Type B pancreatic cell (in vitro differentiated cells): ENCODE results near the gene ROM1. TPM values are rescaled to one million over a fixed set of nuclear protein-coding genes. Genes with fewer than 3 reads are reported as not detected.

Experiments used
- DNase-seq: peaks from one replicate; pipeline ENCODE4 v3.0.0; 2021; ENCODE audit warnings: mixed read lengths; ENCODE audit not compliant: unreplicated experiment; ENCODE audit errors: extremely low spot score
- H3K27ac Mint-ChIP-seq: 2 replicates; pipeline ENCODE4 v1.8.0; 2021; ENCODE audit warnings: mild to moderate bottlenecking, mixed read lengths
- H3K27me3 Mint-ChIP-seq: 2 replicates; pipeline ENCODE4 v1.8.0; 2021; ENCODE audit warnings: mixed read lengths
- H3K36me3 Mint-ChIP-seq: 2 replicates; pipeline ENCODE4 v1.8.0; 2021; ENCODE audit warnings: mixed read lengths
- H3K4me1 Mint-ChIP-seq: one replicate; pipeline ENCODE4 v1.8.0; 2021; ENCODE audit warnings: mixed read lengths; ENCODE audit not compliant: unreplicated experiment
- H3K4me3 Mint-ChIP-seq: 2 replicates; pipeline ENCODE4 v1.8.0; 2021; ENCODE audit warnings: mild to moderate bottlenecking, mixed read lengths
- H3K9me3 Mint-ChIP-seq: 2 replicates; pipeline ENCODE4 v1.8.0; 2021; ENCODE audit warnings: mixed read lengths
- total RNA-seq: library from RNA; stranded (reverse); gene quantifications from 2 replicates; pipeline ENCODE4 v1.2.1, GENCODE V29; 2021; ENCODE audit warnings: low replicate concordance
- TF ChIP-seq, protein P1 (sequence below): fragments of 200-600 bp; sonication (generic); conservative IDR thresholded peaks from 2 replicates; pipeline ENCODE4 v1.5.0; 2021; ENCODE audit warnings: antibody characterized with exemption, mild to moderate bottlenecking

Gene ROM1
- total RNA-seq, 1 donor from 2014 or later: 1.8 TPM

DNA sequence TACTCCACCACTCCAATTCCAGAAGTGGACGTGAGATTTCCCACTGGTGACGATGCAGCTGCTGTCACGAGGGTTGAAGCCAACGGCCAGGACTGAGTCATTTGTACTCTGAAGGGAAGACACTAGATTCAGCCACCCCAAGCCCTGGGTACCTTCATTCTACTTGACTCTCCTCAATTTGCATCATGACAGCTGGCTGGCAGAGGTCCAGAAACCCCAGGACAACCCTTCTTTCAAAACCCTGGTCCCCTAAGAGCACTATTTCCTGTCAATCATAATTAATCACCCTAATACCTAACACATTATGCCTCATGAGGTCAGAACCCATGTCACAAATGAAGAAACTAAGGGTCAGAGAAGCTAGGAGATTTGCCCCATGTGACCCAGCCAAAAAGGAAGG, 5.3 kb upstream of the ROM1 start:
- no peak for DNase-seq
- Mint-ChIP-seq H3K9me3 (no peaks in the 10 kb centered on the region), H3K27ac (no peak overlapping the region), H3K27me3 (no peaks in the 10 kb centered on the region), H3K4me3 (no peak overlapping the region), H3K4me1 (peaks cover 46% of the 10 kb centered on the region), H3K36me3 (no peaks in the 10 kb centered on the region)
- TF ChIP-seq, protein P1, sequence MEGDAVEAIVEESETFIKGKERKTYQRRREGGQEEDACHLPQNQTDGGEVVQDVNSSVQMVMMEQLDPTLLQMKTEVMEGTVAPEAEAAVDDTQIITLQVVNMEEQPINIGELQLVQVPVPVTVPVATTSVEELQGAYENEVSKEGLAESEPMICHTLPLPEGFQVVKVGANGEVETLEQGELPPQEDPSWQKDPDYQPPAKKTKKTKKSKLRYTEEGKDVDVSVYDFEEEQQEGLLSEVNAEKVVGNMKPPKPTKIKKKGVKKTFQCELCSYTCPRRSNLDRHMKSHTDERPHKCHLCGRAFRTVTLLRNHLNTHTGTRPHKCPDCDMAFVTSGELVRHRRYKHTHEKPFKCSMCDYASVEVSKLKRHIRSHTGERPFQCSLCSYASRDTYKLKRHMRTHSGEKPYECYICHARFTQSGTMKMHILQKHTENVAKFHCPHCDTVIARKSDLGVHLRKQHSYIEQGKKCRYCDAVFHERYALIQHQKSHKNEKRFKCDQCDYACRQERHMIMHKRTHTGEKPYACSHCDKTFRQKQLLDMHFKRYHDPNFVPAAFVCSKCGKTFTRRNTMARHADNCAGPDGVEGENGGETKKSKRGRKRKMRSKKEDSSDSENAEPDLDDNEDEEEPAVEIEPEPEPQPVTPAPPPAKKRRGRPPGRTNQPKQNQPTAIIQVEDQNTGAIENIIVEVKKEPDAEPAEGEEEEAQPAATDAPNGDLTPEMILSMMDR: no peak

- TF ChIP-seq, protein P1: no peak
- Mint-ChIP-seq H3K27me3 (no peaks in the 10 kb centered on the region), H3K4me3 (peak overlapping the region; percentile 34), H3K36me3 (no peaks in the 10 kb centered on the region), H3K4me1 (peaks cover 37% of the 10 kb centered on the region), H3K9me3 (no peaks in the 10 kb centered on the region), H3K27ac (peak overlapping the region; percentile 13)
- DNase-seq: no peak
Observed at GRCh38 chr11:62608776-62609175, 4.3 kb upstream of the ROM1 start.

DNA sequence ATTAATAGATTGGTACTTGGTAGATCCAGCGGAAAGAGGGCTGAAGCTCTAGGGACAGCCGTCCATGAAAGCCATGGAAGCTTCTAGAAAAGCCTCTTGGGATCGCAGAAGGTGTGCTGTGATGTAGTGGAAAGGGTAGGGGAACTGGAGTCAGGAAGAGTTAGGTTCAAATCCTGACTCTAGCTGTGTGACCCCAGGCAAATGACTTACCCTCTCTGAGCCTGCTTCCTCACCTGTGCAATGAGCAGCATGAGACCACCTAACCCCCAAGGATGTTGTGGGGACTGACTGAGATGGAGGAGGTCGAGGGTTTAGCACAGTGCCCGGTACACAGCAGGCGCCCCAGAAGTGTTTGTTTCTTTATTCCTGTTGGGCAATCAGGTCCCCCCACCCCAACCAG, 2.7 kb upstream of the ROM1 start:
- DNase-seq: no peak
- peak overlapping the region; percentile 78 for H3K4me3 Mint-ChIP-seq
- H3K27me3 Mint-ChIP-seq: no peaks in the 10 kb centered on the region
- peak overlapping the region; percentile 46 for H3K27ac Mint-ChIP-seq
- peaks cover 27% of the 10 kb centered on the region for H3K4me1 Mint-ChIP-seq
- TF ChIP-seq, protein P1: no peak
- H3K9me3 Mint-ChIP-seq: no peaks in the 10 kb centered on the region
- peaks cover 4% of the 10 kb centered on the region for H3K36me3 Mint-ChIP-seq

DNA sequence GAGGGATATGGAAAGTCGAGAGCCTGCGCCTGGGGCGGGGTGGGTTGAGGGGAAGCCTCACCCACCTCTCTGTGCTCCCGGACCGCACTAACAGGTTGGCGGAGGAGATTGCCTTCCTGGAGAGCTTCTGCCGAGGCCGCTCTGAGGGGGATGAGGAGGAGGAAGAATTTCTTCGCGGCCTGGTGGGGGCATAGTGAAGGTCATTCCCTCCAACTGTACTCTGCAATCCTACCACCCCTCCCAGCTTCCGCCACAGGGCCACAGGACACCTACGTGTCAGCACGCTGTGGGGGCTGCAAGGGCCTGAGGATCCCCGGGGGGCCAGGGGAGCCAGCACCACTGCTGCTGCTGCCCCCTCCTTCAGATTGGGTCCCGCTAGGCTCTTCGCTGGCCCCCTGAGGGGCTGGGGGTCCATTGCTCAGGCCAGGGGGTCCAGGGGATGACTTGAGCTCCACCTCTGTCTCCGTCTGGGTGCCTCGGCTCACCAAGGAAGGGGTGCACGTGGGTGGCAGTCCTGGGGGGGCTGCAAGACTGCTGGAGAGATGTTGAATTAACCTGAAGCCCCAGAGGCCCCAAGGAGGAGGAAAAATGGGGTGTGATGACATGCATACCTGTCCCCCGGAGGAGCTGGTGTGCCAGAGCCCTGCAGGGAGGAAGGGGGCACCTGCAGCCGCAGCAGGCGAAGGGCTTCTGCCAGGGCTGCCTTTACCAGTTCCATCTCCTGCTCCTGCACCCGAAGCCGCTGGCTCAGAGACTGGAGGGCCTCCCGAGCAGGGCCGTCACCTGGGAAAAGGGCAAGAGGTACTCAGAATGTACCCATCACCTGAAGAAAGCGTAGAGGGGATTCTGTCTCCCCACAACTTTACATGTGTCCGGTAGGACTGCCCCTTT, 2.0 kb upstream of the ROM1 start:
- no peaks in the 10 kb centered on the region for H3K9me3 Mint-ChIP-seq
- no peaks in the 10 kb centered on the region for H3K27me3 Mint-ChIP-seq
- DNase-seq: no peak
- H3K4me1 Mint-ChIP-seq: peaks cover 26% of the 10 kb centered on the region
- H3K4me3 Mint-ChIP-seq: peak overlapping the region; percentile 99
- TF ChIP-seq, protein P1: no peak
- peaks cover 4% of the 10 kb centered on the region for H3K36me3 Mint-ChIP-seq
- H3K27ac Mint-ChIP-seq: peak overlapping the region; percentile 97

DNA sequence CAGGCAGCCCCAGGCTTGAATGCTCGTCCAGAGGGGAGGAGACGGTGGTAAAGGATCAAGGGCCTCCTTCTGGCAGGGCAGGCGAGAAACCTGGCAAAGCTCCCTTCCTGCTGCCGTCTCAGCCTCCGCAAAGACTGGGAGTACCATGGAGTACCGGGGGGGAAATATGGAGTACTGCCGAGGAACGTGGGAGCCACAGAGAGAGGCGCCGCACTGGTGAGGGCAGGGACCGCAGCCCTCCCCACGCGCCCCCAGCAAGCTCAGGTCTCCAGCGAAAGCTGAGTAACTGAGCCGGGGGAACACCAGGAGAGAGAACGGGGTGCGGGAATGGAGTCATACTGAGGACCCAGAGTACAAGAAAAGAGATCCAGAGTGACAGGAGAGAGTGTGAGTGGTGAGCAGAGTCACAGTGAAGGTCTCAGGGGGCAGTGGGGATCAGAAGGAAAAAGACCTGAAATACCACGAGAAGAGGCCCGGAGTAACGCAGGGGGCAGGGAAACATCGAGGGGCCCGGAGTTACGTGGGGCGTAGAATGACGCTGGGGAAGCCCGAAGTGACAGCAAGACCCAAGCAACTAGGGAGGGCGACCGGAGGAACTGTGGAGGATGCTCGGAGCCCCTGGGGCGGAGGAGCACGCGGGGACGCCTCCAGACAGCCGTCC, 1.2 kb upstream of the ROM1 start:
- Mint-ChIP-seq H3K27me3 (no peaks in the 10 kb centered on the region), H3K36me3 (peaks cover 4% of the 10 kb centered on the region), H3K4me3 (peak overlapping the region; percentile 99), H3K27ac (peak overlapping the region; percentile 97), H3K4me1 (peaks cover 21% of the 10 kb centered on the region), H3K9me3 (no peaks in the 10 kb centered on the region)
- TF ChIP-seq, protein P1: no peak
- no peak for DNase-seq
